ENCODE measurements around the gene SLC44A4.

The SLC44A4 gene

GRCh38 chr6:31829633-31830283 lies 49.0 kb downstream of the SLC44A4 start:
- no peaks in the 10 kb centered on the region for H3K27me3 ChIP-seq (ENCODE audit: control insufficient read depth, low read length)
- TF ChIP-seq CTCF (IDR thresholded peaks at IDR 0.05; ENCODE audit: low read depth, low read length, poor library complexity, severe bottlenecking) (peak; percentile 56), EZH2phosphoT487 (IDR thresholded peaks at IDR 0.05; ENCODE audit: borderline replicate concordance, low read length) (no peak)
- H3K36me3 ChIP-seq (ENCODE audit: control insufficient read depth, low read length): peaks cover 10% of the 10 kb centered on the region
- H4K20me1 ChIP-seq (ENCODE audit: control insufficient read depth, insufficient read depth, low read depth, low read length): no peaks in the 10 kb centered on the region
- peak overlapping the region; percentile 71 for H3K27ac ChIP-seq (ENCODE audit: low read depth, low read length)
- H3K79me2 ChIP-seq (ENCODE audit: control insufficient read depth, low read length): peaks cover 56% of the 10 kb centered on the region
- peaks cover 32% of the 10 kb centered on the region for H3F3A ChIP-seq (ENCODE audit: control insufficient read depth, insufficient read depth)
- peaks cover 63% of the 10 kb centered on the region for H3K4me1 ChIP-seq (ENCODE audit: control insufficient read depth, low read length)
- H3K9me2 ChIP-seq (replicated peaks; ENCODE audit: control insufficient read depth, low read length): no peaks in the 10 kb centered on the region
- H3K4me2 ChIP-seq (ENCODE audit: low read length): peak overlapping the region; percentile 69
- H3K4me3 ChIP-seq (ENCODE audit: low read length): peak overlapping the region; percentile 74
- no peaks in the 10 kb centered on the region for H3K9me3 ChIP-seq (ENCODE audit: control insufficient read depth, insufficient read depth, low read length)

- TF ChIP-seq CTCF (IDR thresholded peaks at IDR 0.05; ENCODE audit: low read depth, low read length, poor library complexity, severe bottlenecking): no peak
- TF ChIP-seq EZH2phosphoT487 (IDR thresholded peaks at IDR 0.05; ENCODE audit: borderline replicate concordance, low read length): no peak
- Histone ChIP-seq H3K9me2 (replicated peaks; ENCODE audit: control insufficient read depth, low read length) (no peaks in the 10 kb centered on the region), H3K79me2 (ENCODE audit: control insufficient read depth, low read length) (peaks cover 39% of the 10 kb centered on the region), H3K4me3 (ENCODE audit: low read length) (peak within 1 kb of the TSS; percentile 90), H3F3A (ENCODE audit: control insufficient read depth, insufficient read depth) (peaks cover 35% of the 10 kb centered on the region), H4K20me1 (ENCODE audit: control insufficient read depth, insufficient read depth, low read depth, low read length) (no peaks in the 10 kb centered on the region), H3K4me1 (ENCODE audit: control insufficient read depth, low read length) (peaks cover 57% of the 10 kb centered on the region), H3K36me3 (ENCODE audit: control insufficient read depth, low read length) (peaks cover 7% of the 10 kb centered on the region), H3K27ac (ENCODE audit: low read depth, low read length) (peak within 1 kb of the TSS; percentile 75), H3K9me3 (ENCODE audit: control insufficient read depth, insufficient read depth, low read length) (no peaks in the 10 kb centered on the region), H3K27me3 (ENCODE audit: control insufficient read depth, low read length) (no peaks in the 10 kb centered on the region), H3K4me2 (ENCODE audit: low read length) (peak within 1 kb of the TSS; percentile 99)
These were observed 51.3 kb downstream of the SLC44A4 start, which contains the start of gene HSPA1B for GRCh38 chr6:31827286-31828079. Gene HSPA1B, plus strand, starts transcription at chr6:31827738. Its CDS starts 213 bp downstream, at chr6:31827951.

GRCh38 chr6:31826793-31827285 lies 52.0 kb downstream of the SLC44A4 start:
- Histone ChIP-seq H3K4me3 (ENCODE audit: low read length) (peak overlapping the region; percentile 90), H3K9me2 (replicated peaks; ENCODE audit: control insufficient read depth, low read length) (no peaks in the 10 kb centered on the region), H3K4me2 (ENCODE audit: low read length) (peak overlapping the region; percentile 99), H4K20me1 (ENCODE audit: control insufficient read depth, insufficient read depth, low read depth, low read length) (no peaks in the 10 kb centered on the region), H3K9me3 (ENCODE audit: control insufficient read depth, insufficient read depth, low read length) (no peaks in the 10 kb centered on the region), H3K27me3 (ENCODE audit: control insufficient read depth, low read length) (no peaks in the 10 kb centered on the region), H3K79me2 (ENCODE audit: control insufficient read depth, low read length) (peaks cover 34% of the 10 kb centered on the region), H3F3A (ENCODE audit: control insufficient read depth, insufficient read depth) (peaks cover 38% of the 10 kb centered on the region), H3K4me1 (ENCODE audit: control insufficient read depth, low read length) (peaks cover 56% of the 10 kb centered on the region), H3K36me3 (ENCODE audit: control insufficient read depth, low read length) (peaks cover 7% of the 10 kb centered on the region), H3K27ac (ENCODE audit: low read depth, low read length) (peak overlapping the region; percentile 75)
- no peak for TF ChIP-seq EZH2phosphoT487 (IDR thresholded peaks at IDR 0.05; ENCODE audit: borderline replicate concordance, low read length)
- TF ChIP-seq CTCF (IDR thresholded peaks at IDR 0.05; ENCODE audit: low read depth, low read length, poor library complexity, severe bottlenecking): no peak
